CD4-positive, CD25-positive, alpha-beta regulatory T cell (primary cell): ENCODE results near the gene GMDS. TPM values are rescaled to one million over a fixed set of nuclear protein-coding genes. Genes with fewer than 3 reads are reported as not detected.

Experiments used
- ATAC-seq, 2 donors: fragments of 150-1000 bp; cut with Tn5 transposase; one replicate each; pipeline ENCODE4 v1.10.0; 2021; ENCODE audit warnings: low read depth in 2 of 2, moderate number of reproducible peaks in 2 of 2, moderate library complexity in 1 of 2
- DNase-seq, 3 donors: peaks; one replicate each; pipeline versions ENCODE4 v3.0.0 to v3.0.0-alpha.2; 2012 to 2022; ENCODE audit warnings: mixed read lengths in 1 of 3
- H3K27ac ChIP-seq: one replicate; pipeline ENCODE4 v1.7.0; 2013; ENCODE audit warnings: mild to moderate bottlenecking, low read length; ENCODE audit not compliant: insufficient read depth, poor library complexity, severe bottlenecking
- H3K27me3 ChIP-seq: one replicate; pipeline ENCODE4 v1.7.0; 2013; ENCODE audit warnings: low read length; ENCODE audit not compliant: control insufficient read depth, insufficient read depth
- H3K36me3 ChIP-seq: one replicate; pipeline ENCODE4 v1.7.0; 2013; ENCODE audit warnings: mild to moderate bottlenecking, low read length, moderate library complexity; ENCODE audit not compliant: control insufficient read depth, insufficient read depth
- H3K4me1 ChIP-seq: 2 replicates; pipeline ENCODE4 v1.7.0; 2013; ENCODE audit warnings: mild to moderate bottlenecking, low read length; ENCODE audit not compliant: insufficient read depth, control insufficient read depth, poor library complexity, severe bottlenecking
- H3K4me3 ChIP-seq: one replicate; pipeline ENCODE4 v1.7.0; 2013; ENCODE audit warnings: low read depth, mild to moderate bottlenecking, low read length, moderate library complexity
- H3K9me3 ChIP-seq, 2 experiments: 1 replicate in 1 of 2; 2 replicates in 1 of 2; pipeline ENCODE4 v1.7.0; 2013; ENCODE audit warnings: low read length in 2 of 2, mild to moderate bottlenecking in 1 of 2, moderate library complexity in 1 of 2; ENCODE audit not compliant: control insufficient read depth in 2 of 2
- H3K27ac Mint-ChIP-seq, 3 donors: one replicate each; pipeline ENCODE4 v1.8.0; 2020 to 2022; ENCODE audit warnings: mild to moderate bottlenecking in 3 of 3, mixed read lengths in 3 of 3, moderate library complexity in 2 of 3
- H3K27me3 Mint-ChIP-seq: one replicate; pipeline ENCODE4 v1.8.0; 2022; ENCODE audit warnings: mild to moderate bottlenecking, mixed read lengths
- H3K36me3 Mint-ChIP-seq: one replicate; pipeline ENCODE4 v1.8.0; 2020; ENCODE audit warnings: mixed read lengths
- H3K4me1 Mint-ChIP-seq, 4 donors: one replicate each; pipeline ENCODE4 v1.8.0; 2020 to 2022; ENCODE audit warnings: mixed read lengths in 4 of 4, mild to moderate bottlenecking in 1 of 4
- H3K4me3 Mint-ChIP-seq, 4 donors: one replicate each; pipeline ENCODE4 v1.8.0; 2020 to 2022; ENCODE audit warnings: mild to moderate bottlenecking in 4 of 4, mixed read lengths in 4 of 4, moderate library complexity in 3 of 4
- H3K9me3 Mint-ChIP-seq, 7 donors: one replicate each; pipeline ENCODE4 v1.8.0; 2020 to 2022; ENCODE audit warnings: mixed read lengths in 7 of 7, mild to moderate bottlenecking in 3 of 7, moderate library complexity in 2 of 7
- polyA plus RNA-seq, 4 donors: library from polyadenylated mRNA; unstranded; fragments of 300-500 nt; fragmentation: Illumina TruSeq; gene quantifications; one replicate each; pipeline ENCODE4 v1.2.3, GENCODE V29; 2021
- total RNA-seq: library from RNA; stranded (reverse); gene quantifications from one replicate; pipeline ENCODE4 v1.2.3, GENCODE V29; 2022

GMDS gene
- total and polyA plus RNA-seq, 5 donors from 2014 or later = 17.5 to 23.9 (median 20.2) TPM

DNA sequence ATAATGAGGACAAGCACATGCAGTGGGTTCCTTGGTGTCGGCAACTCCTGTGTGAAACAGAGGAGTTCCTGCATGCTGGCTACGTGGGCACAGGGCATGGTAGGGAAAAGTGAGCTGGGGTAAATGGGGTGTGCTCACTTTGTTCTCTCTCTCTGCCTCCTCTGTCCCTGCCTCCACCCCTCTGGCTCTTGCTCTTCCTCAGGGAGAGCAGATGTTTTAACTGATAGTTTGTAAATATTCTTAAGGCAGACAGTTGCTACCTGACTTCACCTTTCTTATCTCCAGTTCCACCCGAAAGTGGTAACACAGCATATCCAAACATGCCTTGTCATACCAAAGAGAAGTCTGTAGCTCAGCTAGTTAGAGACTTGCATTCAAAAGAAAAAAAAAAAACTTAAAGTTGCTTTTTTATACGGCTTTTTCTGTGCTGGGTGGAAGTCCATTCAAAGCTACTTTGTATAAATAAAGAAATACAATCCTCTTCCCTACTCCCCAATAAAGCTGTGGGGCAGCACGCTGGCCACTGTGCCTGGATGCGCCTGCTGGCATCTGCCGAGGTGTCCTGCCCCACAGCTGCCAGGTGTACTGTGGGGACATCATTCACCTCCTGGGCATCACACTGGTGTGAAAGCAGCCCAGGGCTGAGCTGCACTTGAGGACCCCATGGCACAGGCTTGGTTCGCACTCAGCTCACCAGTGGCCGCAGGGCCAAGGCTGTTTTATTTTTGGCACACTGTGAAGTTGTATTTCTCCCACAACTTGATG is 542.1 kb downstream of the GMDS start:
- Histone ChIP-seq H3K9me3 (no peaks in the 10 kb centered on the region), H3K27me3 (no peaks in the 10 kb centered on the region), H3K4me1 (no peaks in the 10 kb centered on the region), H3K27ac (no peak overlapping the region), H3K4me3 (no peak overlapping the region), H3K36me3 (no peaks in the 10 kb centered on the region)
- Mint-ChIP-seq H3K4me1 (peaks cover 0 to 2% (median 0%) of the 10 kb centered on the region in 4 donors), H3K27ac (no peak overlapping the region), H3K36me3 (no peaks in the 10 kb centered on the region), H3K27me3 (no peaks in the 10 kb centered on the region), H3K4me3 (no peak overlapping the region), H3K9me3 (peaks cover 0 to 1% (median 0%) of the 10 kb centered on the region in 7 donors)
- DNase-seq (no peak), ATAC-seq (no peak)

DNA sequence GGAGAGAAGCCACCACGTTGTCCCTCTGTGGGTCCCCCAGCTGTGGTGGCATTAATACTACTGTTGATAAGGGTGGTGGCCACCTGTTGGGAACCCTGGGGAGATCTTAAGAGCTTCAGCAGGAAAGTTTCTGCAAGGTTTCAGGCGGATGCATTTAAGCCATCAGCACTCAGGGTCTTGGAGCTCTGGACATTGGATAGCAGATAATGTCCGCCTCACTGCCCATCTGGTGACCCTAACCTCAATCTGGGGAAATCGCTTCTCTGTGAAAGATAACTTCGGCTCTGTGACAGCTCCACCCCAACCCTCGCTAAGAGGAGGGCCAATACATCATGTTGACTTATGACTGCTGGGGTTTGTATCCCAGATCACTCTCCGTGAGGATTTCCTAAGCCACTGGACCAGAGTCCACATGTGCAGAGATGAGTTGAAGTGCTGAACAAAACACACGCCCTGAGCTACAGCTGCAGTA is 542.8 kb downstream of the GMDS start:
- H3K36me3 ChIP-seq = no peaks in the 10 kb centered on the region
- no peak for DNase-seq
- H3K4me3 ChIP-seq = no peak overlapping the region
- H3K4me1 Mint-ChIP-seq = peaks cover 0 to 2% (median 0%) of the 10 kb centered on the region in 4 donors
- H3K4me3 Mint-ChIP-seq = no peak overlapping the region
- no peaks in the 10 kb centered on the region for H3K36me3 Mint-ChIP-seq
- H3K27me3 Mint-ChIP-seq = no peaks in the 10 kb centered on the region
- no peak for ATAC-seq
- H3K4me1 ChIP-seq = no peaks in the 10 kb centered on the region
- no peaks in the 10 kb centered on the region for H3K9me3 ChIP-seq
- H3K27ac ChIP-seq = no peak overlapping the region
- no peak overlapping the region for H3K27ac Mint-ChIP-seq
- no peaks in the 10 kb centered on the region for H3K27me3 ChIP-seq
- H3K9me3 Mint-ChIP-seq = peaks cover 0 to 1% (median 0%) of the 10 kb centered on the region in 7 donors

DNA sequence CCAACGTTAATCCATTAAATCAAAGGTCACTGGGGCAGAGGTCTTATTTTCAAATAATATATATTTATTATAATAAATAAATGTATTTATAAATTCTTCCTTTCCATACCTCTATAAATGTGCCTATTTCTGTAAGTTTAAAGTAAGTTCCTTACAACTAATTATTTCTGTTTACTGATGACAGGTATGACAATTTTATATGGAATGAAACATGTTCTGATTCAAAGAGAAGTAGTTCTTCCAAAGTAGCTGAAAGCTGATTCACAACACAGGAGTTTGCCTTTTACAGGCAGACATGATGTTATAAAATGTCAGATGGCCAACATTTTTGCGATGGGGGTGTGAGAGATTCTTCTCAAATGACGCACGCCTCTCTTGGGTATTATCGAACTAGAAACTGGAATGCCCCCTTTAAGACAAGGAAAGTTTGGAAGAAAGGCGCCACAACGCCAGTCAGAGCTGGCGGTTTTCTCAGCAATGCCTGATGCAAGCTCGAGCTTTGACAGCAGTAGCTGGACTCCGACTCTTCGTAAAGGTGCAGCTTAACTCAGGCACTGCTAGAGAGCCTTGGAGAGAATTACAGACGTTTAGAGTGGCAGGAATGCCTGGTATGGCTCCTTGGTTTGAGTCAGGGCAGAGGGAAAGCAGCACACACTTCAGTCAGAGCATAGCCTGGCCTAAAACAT is 543.6 kb downstream of the GMDS start:
- no peaks in the 10 kb centered on the region for H3K36me3 ChIP-seq
- H3K4me1 ChIP-seq = no peaks in the 10 kb centered on the region
- no peak for ATAC-seq
- DNase-seq = no peak
- Mint-ChIP-seq H3K9me3 (peaks cover 0 to 1% (median 0%) of the 10 kb centered on the region in 7 donors), H3K4me3 (no peak overlapping the region), H3K4me1 (peaks cover 0 to 2% (median 0%) of the 10 kb centered on the region in 4 donors), H3K27me3 (no peaks in the 10 kb centered on the region), H3K27ac (no peak overlapping the region), H3K36me3 (peaks cover 5% of the 10 kb centered on the region)
- H3K27ac ChIP-seq = no peak overlapping the region
- H3K4me3 ChIP-seq = no peak overlapping the region
- H3K27me3 ChIP-seq = no peaks in the 10 kb centered on the region
- no peaks in the 10 kb centered on the region for H3K9me3 ChIP-seq

DNA sequence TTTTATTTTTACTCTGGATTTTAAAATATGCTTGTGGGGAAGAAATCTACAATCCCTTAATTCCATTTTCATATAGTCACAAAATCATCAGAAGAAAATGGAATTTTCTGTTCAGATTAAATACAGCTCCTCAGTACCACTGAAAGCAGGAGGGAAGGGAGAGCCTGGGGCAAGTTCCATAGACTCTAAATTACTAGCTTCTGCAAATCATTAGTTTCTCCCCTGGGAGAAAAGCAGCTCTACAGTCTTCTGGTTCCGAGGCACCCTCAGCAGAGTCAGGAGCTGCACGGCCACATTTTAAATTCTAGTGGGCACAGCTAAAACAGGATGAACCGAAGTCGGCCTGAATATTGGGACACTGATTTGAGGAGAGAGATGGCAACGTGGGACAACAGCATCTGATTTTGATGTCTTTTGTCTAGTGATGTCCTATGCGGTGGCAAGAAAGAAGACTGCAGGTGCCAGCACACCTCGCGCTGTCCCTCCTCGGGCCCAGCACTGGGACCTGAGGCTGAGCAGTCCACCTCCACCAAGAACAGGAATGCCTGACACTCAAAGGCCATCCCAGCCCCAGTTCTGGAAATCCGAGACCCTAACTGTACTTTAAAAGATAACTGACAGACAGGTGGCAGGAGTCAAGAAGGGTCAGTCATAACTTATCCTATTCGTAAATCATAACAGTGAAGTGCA is 545.0 kb downstream of the GMDS start:
- no peak overlapping the region for H3K27ac Mint-ChIP-seq
- H3K4me1 ChIP-seq = no peaks in the 10 kb centered on the region

DNA sequence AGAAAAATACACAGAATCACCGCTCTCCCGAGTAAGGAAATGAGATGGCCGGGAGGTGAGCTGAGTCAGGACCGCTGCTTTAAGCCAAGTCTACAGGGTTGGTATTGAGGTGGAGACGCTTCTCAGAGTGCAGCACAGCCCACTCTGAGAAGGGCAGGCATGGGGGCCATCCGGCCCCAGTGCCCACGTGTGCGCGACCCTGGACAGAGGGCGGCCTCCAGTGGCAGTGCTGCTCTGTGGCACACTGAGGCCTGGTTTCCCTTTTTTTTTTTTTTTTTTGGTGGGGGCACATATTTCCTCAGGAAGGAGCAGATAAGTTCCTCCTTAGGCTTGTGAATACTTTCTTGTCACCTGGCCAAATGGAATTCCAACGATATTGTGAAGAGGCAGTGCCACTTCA is 546.9 kb downstream of the GMDS start:
- H3K9me3 Mint-ChIP-seq = peaks cover 0 to 1% (median 0%) of the 10 kb centered on the region in 7 donors
- H3K36me3 ChIP-seq = no peaks in the 10 kb centered on the region
- H3K4me1 ChIP-seq = no peaks in the 10 kb centered on the region
- H3K27ac ChIP-seq = no peak overlapping the region
- H3K36me3 Mint-ChIP-seq = peaks cover 12% of the 10 kb centered on the region
- H3K27ac Mint-ChIP-seq = no peak overlapping the region
- H3K9me3 ChIP-seq = no peaks in the 10 kb centered on the region
- DNase-seq (no peak), ATAC-seq (no peak)
- H3K27me3 ChIP-seq = no peaks in the 10 kb centered on the region
- H3K4me3 Mint-ChIP-seq = no peak overlapping the region
- H3K27me3 Mint-ChIP-seq = no peaks in the 10 kb centered on the region
- no peak overlapping the region for H3K4me3 ChIP-seq
- H3K4me1 Mint-ChIP-seq = peaks cover 0 to 2% (median under 1%) of the 10 kb centered on the region in 4 donors

More for the DNA sequence above, 545.0 kb downstream of the GMDS start:
- peaks cover 0 to 1% (median 0%) of the 10 kb centered on the region in 7 donors for H3K9me3 Mint-ChIP-seq
- H3K36me3 Mint-ChIP-seq = peaks cover 12% of the 10 kb centered on the region
- no peak overlapping the region for H3K27ac ChIP-seq
- no peaks in the 10 kb centered on the region for H3K27me3 ChIP-seq
- H3K9me3 ChIP-seq = no peaks in the 10 kb centered on the region
- DNase-seq = no peak
- H3K4me1 Mint-ChIP-seq = peaks cover 0 to 2% (median under 1%) of the 10 kb centered on the region in 4 donors
- H3K4me3 Mint-ChIP-seq = no peak overlapping the region
- ATAC-seq = no peak
- no peaks in the 10 kb centered on the region for H3K36me3 ChIP-seq
- no peak overlapping the region for H3K4me3 ChIP-seq
- H3K27me3 Mint-ChIP-seq = no peaks in the 10 kb centered on the region

DNA sequence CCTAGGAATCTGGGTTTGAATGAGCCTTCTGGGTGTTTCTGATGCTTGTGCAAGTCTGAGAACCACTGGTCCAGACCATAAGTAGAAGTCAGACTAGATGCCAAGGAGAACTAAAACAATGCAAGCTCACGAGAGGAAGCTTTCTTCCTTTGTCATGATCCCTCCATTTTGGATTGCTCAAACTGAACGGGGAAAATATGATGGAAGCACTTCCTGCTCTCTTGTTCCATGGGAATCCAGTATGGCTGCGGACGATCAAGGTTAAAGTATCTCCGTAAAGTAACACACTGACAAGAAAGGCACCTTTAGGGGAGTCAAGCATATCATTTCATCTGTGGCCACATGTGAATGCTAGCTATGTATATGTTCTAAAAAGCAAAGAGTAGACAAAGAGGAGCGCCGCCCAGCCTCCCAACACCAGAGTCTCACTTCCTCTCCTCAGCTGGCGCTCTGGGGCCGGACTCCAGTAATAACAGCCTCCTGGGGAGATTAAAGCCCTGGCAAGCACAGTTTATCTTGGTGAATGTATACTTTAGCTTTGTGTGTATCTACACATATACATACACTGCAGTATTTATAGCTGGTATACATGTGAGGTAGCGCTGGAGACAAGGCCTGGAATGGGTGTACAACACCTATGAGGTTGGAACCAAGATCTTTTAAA is 547.6 kb downstream of the GMDS start:
- Histone ChIP-seq H3K4me3 (no peak overlapping the region), H3K9me3 (no peaks in the 10 kb centered on the region), H3K4me1 (no peaks in the 10 kb centered on the region), H3K36me3 (no peaks in the 10 kb centered on the region), H3K27ac (no peak overlapping the region), H3K27me3 (no peaks in the 10 kb centered on the region)
- no peak overlapping the region for H3K4me3 Mint-ChIP-seq
- ATAC-seq = no peak
- H3K36me3 Mint-ChIP-seq = peaks cover 13% of the 10 kb centered on the region
- peaks cover 0 to 2% (median under 1%) of the 10 kb centered on the region in 4 donors for H3K4me1 Mint-ChIP-seq
- DNase-seq = no peak
- H3K27ac Mint-ChIP-seq = no peak overlapping the region
- peaks cover 0 to 7% (median 0%) of the 10 kb centered on the region in 7 donors for H3K9me3 Mint-ChIP-seq
- no peaks in the 10 kb centered on the region for H3K27me3 Mint-ChIP-seq

DNA sequence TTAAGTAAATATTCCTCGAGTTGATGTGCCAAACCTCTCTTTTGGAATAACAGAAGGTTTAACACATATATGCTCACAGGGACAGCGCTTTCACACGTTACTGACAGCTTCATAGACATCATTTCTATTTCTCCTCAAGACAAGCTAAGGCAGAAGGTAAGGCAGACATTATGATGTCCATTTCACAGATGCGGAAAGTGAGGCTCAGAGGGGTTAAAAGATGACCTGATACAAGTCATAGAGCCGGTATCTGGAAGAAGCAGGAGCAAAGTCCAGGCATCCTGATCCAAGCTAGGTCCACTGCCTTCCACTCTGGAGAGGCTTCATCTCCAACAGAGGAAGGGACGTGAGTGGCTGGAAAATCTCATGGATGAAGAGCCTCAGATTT is 548.9 kb downstream of the GMDS start:
- H3K9me3 Mint-ChIP-seq = peaks cover 0 to 12% (median 0%) of the 10 kb centered on the region in 7 donors
- Histone ChIP-seq H3K27ac (no peak overlapping the region), H3K4me1 (no peaks in the 10 kb centered on the region), H3K36me3 (no peaks in the 10 kb centered on the region), H3K4me3 (no peak overlapping the region), H3K27me3 (no peaks in the 10 kb centered on the region), H3K9me3 (no peaks in the 10 kb centered on the region)
- no peak overlapping the region for H3K27ac Mint-ChIP-seq
- no peak overlapping the region for H3K4me3 Mint-ChIP-seq
- peaks cover 16% of the 10 kb centered on the region for H3K36me3 Mint-ChIP-seq
- DNase-seq (no peak), ATAC-seq (no peak)
- no peaks in the 10 kb centered on the region for H3K27me3 Mint-ChIP-seq
- peaks cover 0 to 4% (median 2%) of the 10 kb centered on the region in 4 donors for H3K4me1 Mint-ChIP-seq
